T-helper 1 cell treated with Interleukin-12 subunit alpha and Interleukin-12 subunit beta and Interleukin-4 antibody, amounts not matched to agents 30 μg/mL and 1 μg/mL, for 36 hours (primary cell): Measurements from ENCODE around the gene CCDC97.

ENCODE experiments used
- H3K27ac Mint-ChIP-seq: one replicate; pipeline ENCODE4 v1.8.0; 2021; ENCODE audit warnings: mild to moderate bottlenecking, mixed read lengths
- H3K27me3 Mint-ChIP-seq: one replicate; pipeline ENCODE4 v1.8.0; 2021; ENCODE audit warnings: low read depth, mixed read lengths
- H3K36me3 Mint-ChIP-seq: one replicate; pipeline ENCODE4 v1.8.0; 2021; ENCODE audit warnings: low read depth, mixed read lengths
- H3K4me1 Mint-ChIP-seq: one replicate; pipeline ENCODE4 v1.8.0; 2021; ENCODE audit warnings: low read depth, mixed read lengths
- H3K4me3 Mint-ChIP-seq: one replicate; pipeline ENCODE4 v1.8.0; 2021; ENCODE audit warnings: mild to moderate bottlenecking, moderate library complexity, mixed read lengths
- H3K9me3 Mint-ChIP-seq: one replicate; pipeline ENCODE4 v1.8.0; 2021; ENCODE audit warnings: mixed read lengths

Gene CCDC97

GRCh38 chr19:41352609-41353465 lies 42.9 kb downstream of the CCDC97 start:
- Mint-ChIP-seq H3K36me3 (peaks cover 30% of the 10 kb centered on the region), H3K4me3 (peak overlapping the region; percentile 96), H3K9me3 (peaks cover 4% of the 10 kb centered on the region), H3K27me3 (no peaks in the 10 kb centered on the region), H3K27ac (peak overlapping the region; percentile 96), H3K4me1 (peaks cover 50% of the 10 kb centered on the region)

- Mint-ChIP-seq H3K27ac (peak within 1 kb of the TSS; percentile 95), H3K4me3 (peak within 1 kb of the TSS; percentile 96), H3K4me1 (peaks cover 55% of the 10 kb centered on the region), H3K36me3 (peaks cover 25% of the 10 kb centered on the region), H3K9me3 (peaks cover 3% of the 10 kb centered on the region), H3K27me3 (no peaks in the 10 kb centered on the region)
Observed at GRCh38 chr19:41353466-41354342, 43.7 kb downstream of the CCDC97 start, which contains the start of gene TGFB1. Gene TGFB1 (minus strand): TSS chr19:41353922. CDS start chr19:41353044, 878 bp downstream.

GRCh38 chr19:41354343-41354953 lies 44.5 kb downstream of the CCDC97 start:
- Mint-ChIP-seq H3K9me3 (no peaks in the 10 kb centered on the region), H3K27me3 (no peaks in the 10 kb centered on the region), H3K36me3 (peaks cover 19% of the 10 kb centered on the region), H3K27ac (peak overlapping the region; percentile 95), H3K4me3 (peak overlapping the region; percentile 86), H3K4me1 (peaks cover 48% of the 10 kb centered on the region)

GRCh38 chr19:41355035-41355434 lies 45.1 kb downstream of the CCDC97 start:
- peak overlapping the region; percentile 82 for H3K27ac Mint-ChIP-seq
- H3K27me3 Mint-ChIP-seq = no peaks in the 10 kb centered on the region
- peaks cover 44% of the 10 kb centered on the region for H3K4me1 Mint-ChIP-seq

GRCh38 chr19:41355802-41356201 lies 45.8 kb downstream of the CCDC97 start:
- Mint-ChIP-seq H3K27ac (peak overlapping the region; percentile 82), H3K27me3 (no peaks in the 10 kb centered on the region), H3K4me3 (peak overlapping the region; percentile 36), H3K4me1 (peaks cover 41% of the 10 kb centered on the region), H3K36me3 (peaks cover 18% of the 10 kb centered on the region), H3K9me3 (no peaks in the 10 kb centered on the region)

More at GRCh38 chr19:41355035-41355434, 45.1 kb downstream of the CCDC97 start:
- H3K36me3 Mint-ChIP-seq = peaks cover 19% of the 10 kb centered on the region
- H3K4me3 Mint-ChIP-seq = peak overlapping the region; percentile 43
- H3K9me3 Mint-ChIP-seq = no peaks in the 10 kb centered on the region

- no peaks in the 10 kb centered on the region for H3K9me3 Mint-ChIP-seq
- H3K36me3 Mint-ChIP-seq = peaks cover 9% of the 10 kb centered on the region
- peak overlapping the region; percentile 91 for H3K27ac Mint-ChIP-seq
- peaks cover 39% of the 10 kb centered on the region for H3K4me1 Mint-ChIP-seq
- H3K27me3 Mint-ChIP-seq = no peaks in the 10 kb centered on the region
- peak overlapping the region; percentile 65 for H3K4me3 Mint-ChIP-seq
Observed at GRCh38 chr19:41356984-41357739, 47.2 kb downstream of the CCDC97 start.

GRCh38 chr19:41357746-41358145 lies 47.8 kb downstream of the CCDC97 start:
- Mint-ChIP-seq H3K36me3 (peaks cover 8% of the 10 kb centered on the region), H3K9me3 (no peaks in the 10 kb centered on the region), H3K27ac (peak overlapping the region; percentile 91), H3K4me1 (peaks cover 37% of the 10 kb centered on the region), H3K27me3 (no peaks in the 10 kb centered on the region), H3K4me3 (peak overlapping the region; percentile 65)

GRCh38 chr19:41359741-41360140 lies 49.8 kb downstream of the CCDC97 start:
- H3K9me3 Mint-ChIP-seq = no peaks in the 10 kb centered on the region
- H3K4me1 Mint-ChIP-seq = peaks cover 42% of the 10 kb centered on the region
- H3K4me3 Mint-ChIP-seq = no peak overlapping the region
- H3K36me3 Mint-ChIP-seq = peaks cover 10% of the 10 kb centered on the region
- no peaks in the 10 kb centered on the region for H3K27me3 Mint-ChIP-seq
- no peak overlapping the region for H3K27ac Mint-ChIP-seq

- no peaks in the 10 kb centered on the region for H3K27me3 Mint-ChIP-seq
- peaks cover 5% of the 10 kb centered on the region for H3K36me3 Mint-ChIP-seq
- H3K4me3 Mint-ChIP-seq = peak overlapping the region; percentile 95
- peaks cover 25% of the 10 kb centered on the region for H3K4me1 Mint-ChIP-seq
- H3K9me3 Mint-ChIP-seq = no peaks in the 10 kb centered on the region
- peak overlapping the region; percentile 99 for H3K27ac Mint-ChIP-seq
Observed at GRCh38 chr19:41362143-41362847, 52.3 kb downstream of the CCDC97 start.

GRCh38 chr19:41363371-41363752 lies 53.4 kb downstream of the CCDC97 start:
- Mint-ChIP-seq H3K36me3 (peaks cover 4% of the 10 kb centered on the region), H3K27ac (peak overlapping the region; percentile 99), H3K9me3 (no peaks in the 10 kb centered on the region), H3K4me3 (peak overlapping the region; percentile 95), H3K27me3 (no peaks in the 10 kb centered on the region), H3K4me1 (peaks cover 17% of the 10 kb centered on the region)

GRCh38 chr19:41363753-41364523 lies 54.0 kb downstream of the CCDC97 start, which contains the start of gene B9D2:
Gene B9D2 (minus strand): TSS chr19:41364149. CDS start chr19:41363519, 630 bp downstream.
- Mint-ChIP-seq H3K27ac (peak within 1 kb of the TSS; percentile 99), H3K9me3 (no peaks in the 10 kb centered on the region), H3K4me3 (peak within 1 kb of the TSS; percentile 95), H3K36me3 (peaks cover 4% of the 10 kb centered on the region), H3K4me1 (peaks cover 14% of the 10 kb centered on the region), H3K27me3 (no peaks in the 10 kb centered on the region)

- H3K9me3 Mint-ChIP-seq = no peaks in the 10 kb centered on the region
Observed at GRCh38 chr19:41364524-41365391, 54.8 kb downstream of the CCDC97 start.

More at GRCh38 chr19:41364524-41365391, 54.8 kb downstream of the CCDC97 start:
- peaks cover 4% of the 10 kb centered on the region for H3K36me3 Mint-ChIP-seq
- peak overlapping the region; percentile 99 for H3K27ac Mint-ChIP-seq
- peak overlapping the region; percentile 95 for H3K4me3 Mint-ChIP-seq
- no peaks in the 10 kb centered on the region for H3K27me3 Mint-ChIP-seq
- H3K4me1 Mint-ChIP-seq = peaks cover 14% of the 10 kb centered on the region
